NCI-H526 treated with DMSO at 0.1 percent for 48 hours (cell line): ENCODE results near the gene ACER1.
"Not testable (repeated sequence)": the region's sequence is repeated elsewhere in the genome, so short reads cannot be mapped to it uniquely, and the experiment has no call there.

Experiments
- DNase-seq: peaks from one replicate; lab custom pipeline; 2025; lab: John Stamatoyannopoulos, UW

The ACER1 gene

DNA sequence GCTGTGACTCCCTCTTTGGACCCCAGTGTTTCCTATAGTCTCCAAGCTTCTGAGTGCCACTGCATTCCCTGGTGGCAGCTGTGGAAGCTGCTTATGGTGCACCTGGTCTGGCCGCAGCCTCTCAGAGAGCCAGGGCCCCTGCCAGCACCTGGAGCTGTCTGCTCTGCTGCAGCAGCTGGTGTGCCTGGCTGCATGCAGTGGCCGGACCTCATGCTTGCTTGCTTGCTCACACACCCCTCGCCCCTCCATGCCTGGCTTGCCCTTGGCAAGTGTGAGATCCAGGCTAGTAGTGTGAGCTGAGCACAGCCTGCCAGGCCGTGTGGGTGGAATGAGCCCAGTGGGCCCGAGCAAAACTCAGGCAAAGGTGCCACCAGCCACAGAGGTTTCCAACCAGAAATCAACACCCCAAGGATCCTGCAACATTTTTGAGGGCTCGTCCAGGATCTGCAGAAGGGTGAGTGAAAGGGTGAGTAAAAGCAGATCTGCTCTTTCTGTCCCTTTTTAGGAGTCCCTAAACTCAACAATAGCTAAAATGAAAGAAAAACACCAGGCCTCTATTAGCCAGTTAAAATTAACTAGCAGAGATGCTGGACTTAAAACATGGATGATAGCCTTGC, 46.0 kb downstream of the ACER1 start:
- DNase-seq = no peak

DNA sequence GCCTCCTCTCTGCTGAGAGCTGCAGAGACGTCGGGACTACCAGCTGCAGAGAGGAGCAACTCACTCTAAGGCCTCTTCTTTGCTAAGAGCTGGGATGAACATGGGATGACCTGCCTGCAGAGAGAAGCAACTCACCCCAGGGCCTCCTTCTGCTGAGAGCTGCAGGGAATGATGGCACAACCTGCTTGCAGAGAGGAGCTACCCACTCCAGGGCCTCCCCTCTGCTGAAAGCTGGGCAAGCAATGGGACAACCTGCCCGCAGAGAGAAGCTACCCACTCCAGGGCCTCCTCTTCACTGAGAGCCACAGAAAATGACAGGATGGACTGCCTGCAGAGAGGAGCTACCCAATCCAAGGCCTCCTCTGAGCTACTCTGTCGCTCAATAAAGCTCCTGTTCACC, 46.7 kb downstream of the ACER1 start:
- no peak for DNase-seq

DNA sequence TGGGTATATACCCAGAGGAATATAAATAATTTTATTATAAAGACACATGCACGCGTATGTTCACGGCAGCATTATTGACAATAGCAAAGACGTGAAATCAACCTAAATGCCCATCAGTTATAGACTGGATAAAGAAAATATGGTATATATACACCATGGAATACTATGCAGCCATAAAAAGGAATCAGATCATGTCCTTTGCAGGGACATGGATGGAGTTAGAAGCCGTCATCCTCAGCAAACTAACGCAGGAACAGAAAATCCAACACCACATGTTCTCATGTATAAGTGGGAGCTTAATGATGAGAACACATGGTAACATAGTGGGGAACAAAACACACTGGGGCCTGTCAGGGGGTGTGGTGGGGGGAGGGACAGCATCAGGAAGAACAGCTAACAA, 51.0 kb downstream of the ACER1 start:
- DNase-seq = not testable (repeated sequence)

DNA sequence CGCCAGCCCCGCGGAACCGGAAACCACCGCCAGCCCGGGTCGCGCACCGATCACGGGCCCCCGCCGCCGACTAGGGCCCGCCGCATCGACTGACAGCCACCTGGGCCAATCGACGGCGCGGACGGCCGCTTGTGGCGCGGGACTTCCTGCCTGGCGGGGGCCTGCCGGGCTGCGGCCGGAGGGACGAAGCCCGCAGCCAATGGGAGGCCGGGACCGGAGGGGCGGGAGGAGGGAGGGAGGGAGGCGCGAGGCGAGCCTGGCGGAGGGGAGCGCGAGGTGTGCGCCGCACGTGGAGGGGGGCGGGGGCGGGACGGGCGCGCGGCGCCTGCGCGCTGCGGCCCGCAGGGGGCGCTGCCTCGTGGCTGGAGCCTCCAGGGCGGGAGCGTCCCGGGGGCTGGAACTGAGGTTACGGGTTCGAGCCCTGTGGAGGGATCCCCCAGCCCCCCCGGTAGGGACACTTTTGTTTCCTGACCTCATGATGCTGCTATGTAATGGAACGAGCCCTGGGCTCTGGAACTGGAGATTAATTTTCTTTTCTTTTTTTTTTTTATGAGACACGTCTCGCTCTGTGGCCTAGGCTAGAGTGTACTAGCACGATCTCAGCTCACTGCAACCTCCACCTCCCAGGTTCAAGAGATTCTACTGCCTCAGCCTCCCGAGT, 53.4 kb downstream of the ACER1 start, which contains the start of gene MLLT1:
TSS of gene MLLT1 (minus strand) at position 45 of the 661 bp plus-strand sequence. CDS start 191 bp downstream, outside the sequence.
- DNase-seq = peak; percentile 77

DNA sequence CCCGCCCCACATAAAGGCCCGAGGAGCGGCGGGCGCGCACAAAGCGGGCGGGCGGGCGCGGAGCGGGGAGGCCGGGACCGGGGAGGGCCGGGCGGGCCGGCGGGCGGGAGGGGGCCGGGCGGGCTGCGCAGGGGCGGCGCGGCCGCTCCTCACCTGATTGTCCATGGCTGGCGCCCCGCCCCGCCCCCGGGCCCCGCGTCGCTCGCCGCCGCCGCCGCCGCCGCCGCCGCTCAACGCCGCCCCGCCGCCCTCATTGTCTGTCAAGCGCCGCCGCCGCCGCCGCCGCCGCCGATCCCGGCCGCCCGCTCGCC, 53.8 kb downstream of the ACER1 start:
- DNase-seq = no peak

DNA sequence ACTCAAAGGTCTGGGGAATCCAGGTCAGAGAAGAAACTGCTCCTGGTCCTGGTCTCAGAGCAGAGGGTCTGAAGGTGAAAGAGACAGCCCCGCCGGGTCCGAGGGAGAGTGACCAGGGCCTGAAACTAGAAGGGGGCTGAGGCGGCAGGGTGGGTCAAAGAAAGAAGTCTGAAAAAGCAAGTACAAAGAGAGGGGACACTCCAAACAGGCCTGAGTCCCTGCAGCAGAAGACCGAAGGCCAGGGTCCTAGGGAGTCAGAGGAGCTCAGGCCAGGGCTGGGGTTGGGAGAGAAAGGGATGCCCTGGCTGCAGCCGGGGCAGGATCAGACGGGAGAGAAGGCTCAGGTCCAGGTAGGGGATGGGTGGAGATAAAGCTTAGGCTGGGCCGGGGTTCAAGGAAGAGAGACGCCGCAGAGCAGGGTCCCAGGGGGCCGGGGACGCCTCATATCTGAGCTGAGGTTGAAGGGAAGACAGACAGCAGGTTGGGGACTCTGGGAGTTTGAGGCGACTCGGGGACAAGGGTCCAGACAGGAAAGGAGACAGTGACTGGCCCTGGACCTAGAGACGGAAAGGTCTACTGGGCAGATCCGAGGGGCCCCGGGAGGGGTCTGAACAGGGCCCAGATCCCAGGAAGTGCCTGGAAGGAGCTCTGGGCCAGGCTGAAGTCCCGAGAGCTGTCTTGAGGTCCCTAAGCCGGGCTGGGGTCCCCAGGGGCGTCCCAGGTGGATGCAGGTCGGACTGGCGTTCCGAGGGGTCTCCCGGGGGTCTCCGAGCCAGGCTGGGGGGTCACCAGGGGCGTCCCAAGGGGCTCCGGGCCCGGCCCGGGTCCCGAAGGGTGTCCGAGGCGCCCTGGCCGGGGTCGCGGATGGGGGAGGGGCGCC, 54.4 kb downstream of the ACER1 start:
- no peak for DNase-seq

DNA sequence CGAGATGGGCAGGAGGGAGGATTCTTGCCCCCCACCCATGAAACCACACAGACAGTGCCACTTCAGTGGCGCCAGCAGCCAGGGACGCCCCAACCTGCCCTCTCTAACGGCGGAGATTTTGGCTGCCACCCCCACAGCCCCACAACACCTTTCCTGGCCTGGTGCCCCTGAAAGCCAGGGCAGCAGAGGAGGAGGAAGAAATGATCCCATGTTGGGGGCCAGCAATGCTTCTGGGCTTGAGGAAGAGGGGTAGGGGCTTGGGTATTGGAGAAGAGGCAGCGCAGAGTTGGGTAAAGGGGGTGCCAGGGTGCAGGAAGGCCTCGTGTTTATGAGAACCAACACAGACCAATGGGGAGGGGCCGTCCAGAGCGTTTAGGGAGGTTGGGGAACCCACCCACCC, 55.4 kb downstream of the ACER1 start:
- DNase-seq = no peak

DNA sequence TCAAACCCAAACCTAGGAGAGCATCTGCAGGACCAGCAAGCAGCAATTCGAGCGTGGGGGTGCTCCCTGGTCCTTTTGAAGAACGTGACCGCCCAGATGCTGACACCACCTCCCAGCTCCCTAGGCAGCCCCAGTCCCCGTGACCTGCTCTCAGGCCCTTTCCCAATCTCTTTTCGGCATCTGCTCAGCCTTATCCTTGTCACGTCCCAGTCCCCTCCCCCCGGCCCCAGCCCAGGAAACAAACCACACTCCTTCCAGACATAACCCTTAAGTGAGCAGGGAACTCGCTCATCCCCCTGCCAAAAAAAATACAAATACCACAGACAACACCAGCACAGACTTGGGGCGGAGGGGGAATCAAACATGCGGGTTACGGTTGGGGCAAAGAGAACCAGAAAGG, 57.0 kb downstream of the ACER1 start:
- no peak for DNase-seq

DNA sequence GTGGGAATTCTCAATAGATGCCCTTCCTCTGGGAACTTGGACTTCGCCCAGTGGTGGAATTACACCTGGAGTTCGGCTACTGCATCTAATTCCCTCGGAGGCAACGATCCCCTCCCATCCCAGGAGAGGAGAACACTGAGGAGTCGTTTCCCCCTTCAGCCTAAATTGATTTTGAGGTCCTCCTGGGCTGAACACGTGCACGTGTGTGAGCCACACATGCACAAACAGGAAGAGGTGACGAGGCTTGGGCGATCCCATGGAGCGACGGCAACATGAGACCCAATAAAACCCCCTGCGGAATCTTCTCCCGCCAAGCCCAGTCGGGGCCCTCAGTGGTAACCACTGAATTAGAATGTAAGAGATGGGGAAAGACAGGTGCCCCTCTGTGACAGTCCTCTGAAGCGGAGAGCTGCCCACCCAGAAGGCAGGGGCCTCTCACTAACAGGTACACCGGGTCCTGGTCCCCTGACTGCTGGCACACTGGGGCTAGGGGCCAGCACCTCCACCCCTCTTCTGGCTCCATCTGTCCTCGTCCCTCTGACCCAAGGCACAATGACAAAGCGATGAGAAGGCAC, 58.2 kb downstream of the ACER1 start:
- DNase-seq = no peak

DNA sequence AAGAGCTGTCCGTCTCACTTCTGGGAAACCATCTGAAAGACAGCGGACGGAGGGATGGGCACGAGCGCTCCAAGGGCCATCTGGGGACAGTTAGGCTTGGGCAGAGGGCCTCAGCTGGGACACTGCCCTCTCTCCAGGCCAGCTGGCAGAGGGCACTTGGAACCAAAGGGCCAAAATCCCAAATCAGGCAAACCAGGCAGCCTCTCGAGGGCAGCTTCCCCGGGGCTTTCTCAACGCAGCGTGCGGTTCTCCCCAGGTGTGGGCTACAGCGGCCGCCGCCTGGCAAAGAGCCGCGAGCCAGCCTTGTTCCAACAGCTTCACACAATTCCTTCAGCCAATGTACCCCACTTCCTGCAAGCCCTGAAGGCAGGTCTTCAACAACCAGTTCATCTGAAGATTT, 58.7 kb downstream of the ACER1 start:
- DNase-seq = no peak

DNA sequence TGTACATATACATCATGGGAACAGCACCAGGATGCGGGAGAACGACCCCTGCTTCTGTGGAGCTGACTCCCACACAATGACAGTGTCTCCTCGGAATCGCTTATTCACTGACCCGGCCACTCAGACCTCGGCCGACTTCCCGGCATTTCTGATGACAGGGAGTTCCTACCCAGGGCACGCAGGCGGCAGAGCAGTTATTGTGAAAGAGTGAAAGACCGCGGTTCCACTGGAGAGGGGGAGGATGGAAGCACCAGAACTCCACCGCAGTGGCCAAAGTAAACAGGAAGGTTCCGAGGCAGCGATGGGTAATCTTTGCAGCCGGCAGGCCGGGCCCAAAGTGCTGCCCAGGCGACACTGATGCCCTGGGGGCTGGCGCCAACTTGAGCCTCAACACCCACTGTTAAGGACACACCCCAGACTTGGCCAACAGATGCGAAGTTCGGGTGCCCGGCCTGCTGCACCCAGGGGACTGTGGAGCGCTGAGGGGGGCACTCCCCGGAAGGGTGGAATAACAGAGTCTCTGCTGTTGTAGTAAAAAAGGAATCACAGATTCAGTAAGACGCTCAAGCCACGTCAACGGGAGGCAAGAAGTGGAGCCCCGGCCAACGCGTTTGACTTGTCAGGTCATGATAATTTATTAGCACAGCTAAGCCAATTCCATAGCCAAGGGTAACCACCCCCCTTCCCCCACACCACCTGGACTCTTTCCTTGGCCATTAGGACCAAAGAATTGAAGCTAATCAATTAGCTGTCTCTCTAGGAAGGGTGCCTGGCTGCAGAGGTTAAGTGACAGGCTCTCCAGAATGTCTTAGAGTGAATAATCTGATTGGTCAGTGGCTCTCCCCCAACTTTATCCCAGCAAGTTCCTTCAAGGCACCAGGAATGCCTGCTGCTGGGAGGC, 59.5 kb downstream of the ACER1 start:
- no peak for DNase-seq

DNA sequence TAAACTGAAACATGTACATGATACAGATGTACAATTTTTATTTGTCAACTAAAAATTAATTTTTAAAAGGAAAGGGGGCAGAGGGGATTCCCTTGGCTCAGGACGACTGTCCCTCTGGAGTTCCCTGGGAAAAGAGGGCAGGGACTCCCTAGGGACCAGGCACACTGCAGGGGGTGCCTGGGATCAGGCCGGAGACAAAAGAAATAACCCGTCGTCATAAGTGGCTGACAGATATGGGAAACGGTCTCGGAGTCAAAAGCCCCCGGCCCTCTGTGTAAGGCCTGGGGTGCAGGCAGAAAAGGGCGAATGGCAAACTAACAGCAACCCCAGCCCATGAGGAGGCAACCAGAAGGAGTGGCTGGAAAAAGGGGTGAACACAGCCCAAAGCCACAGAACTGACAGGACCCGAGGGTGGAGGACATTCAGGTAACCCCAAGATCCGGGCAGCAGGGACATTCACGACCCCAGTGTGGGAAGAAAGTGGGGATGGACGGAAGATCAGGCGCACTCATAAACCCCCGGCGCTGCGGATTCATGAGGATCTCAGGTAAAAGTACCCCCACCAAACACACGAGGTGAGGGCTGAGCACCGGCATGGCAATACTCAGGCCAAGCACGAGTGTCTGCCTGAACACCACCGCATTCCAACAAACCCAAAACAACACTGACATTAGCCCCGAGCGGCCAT, 60.4 kb downstream of the ACER1 start:
- no peak for DNase-seq

DNA sequence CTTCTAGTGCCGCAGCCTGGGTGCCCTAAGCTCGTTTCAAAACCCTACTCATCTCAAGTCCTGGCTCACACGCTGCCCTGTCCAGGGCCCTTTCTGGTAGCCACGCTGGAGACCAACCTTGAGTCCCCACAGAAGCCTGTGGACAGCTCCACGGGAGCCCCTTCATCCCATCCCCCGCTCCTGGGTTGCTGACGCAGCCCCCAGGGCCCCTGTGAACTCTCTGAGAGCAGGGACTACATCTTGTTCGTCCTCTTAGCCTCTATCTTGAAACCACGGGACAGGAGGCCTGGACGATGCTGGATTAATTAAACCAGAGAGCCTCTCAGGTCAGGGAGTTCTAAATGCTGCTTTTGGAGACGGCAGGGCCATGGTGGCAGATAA, 61.0 kb downstream of the ACER1 start:
- no peak for DNase-seq

DNA sequence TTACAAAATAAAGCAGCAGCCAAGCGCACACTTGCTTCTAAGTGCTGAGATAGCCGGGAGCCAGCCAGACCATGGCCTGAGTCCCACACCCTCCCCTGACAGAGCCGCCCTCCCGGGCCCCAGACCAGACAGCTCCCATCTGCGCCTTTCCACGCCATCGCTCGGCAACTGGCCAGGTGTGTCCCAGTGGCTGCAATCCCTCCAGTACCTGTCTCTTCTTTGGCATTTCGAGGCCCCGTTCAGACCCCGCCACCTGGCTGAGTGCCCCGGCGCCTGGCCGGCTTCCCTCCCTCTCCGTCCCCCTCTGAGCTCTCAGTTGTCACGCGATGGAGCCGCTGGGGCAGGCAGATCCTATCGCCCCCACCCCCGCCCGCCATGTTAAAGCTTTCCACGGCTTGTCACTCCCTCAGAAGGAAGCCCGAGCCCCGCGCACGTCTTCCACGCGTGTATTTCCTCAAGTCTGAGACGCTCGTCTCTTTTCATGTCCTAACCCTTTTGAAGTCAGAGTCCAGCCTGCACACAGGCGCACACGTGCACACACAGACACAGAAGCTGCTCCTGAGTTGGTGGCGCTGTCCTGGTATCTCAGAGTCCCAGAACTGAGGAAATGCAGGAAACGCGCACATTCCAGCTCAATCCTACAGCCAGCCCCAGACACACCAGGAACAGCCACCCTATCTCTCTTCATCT, 61.5 kb downstream of the ACER1 start:
- no peak for DNase-seq

DNA sequence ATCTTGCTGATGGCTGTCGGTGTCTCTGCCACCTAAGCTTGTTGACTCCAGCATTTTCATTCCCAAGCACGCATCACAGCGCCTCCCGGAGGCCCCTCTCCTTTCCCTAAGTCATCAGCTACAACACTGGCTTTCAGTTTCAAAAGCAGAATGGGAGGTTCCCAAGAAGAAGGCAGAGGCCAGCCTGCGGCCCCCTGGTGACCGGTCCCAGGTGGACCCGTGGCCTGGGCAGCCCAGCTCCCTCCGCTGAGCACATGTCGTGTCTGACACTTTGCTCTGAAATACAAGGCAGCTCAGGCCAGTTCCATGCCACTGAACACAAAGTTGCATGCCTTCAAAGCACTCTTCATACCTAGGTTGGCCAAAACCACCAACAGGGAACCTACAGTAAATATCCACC, 62.2 kb downstream of the ACER1 start:
- DNase-seq = no peak

DNA sequence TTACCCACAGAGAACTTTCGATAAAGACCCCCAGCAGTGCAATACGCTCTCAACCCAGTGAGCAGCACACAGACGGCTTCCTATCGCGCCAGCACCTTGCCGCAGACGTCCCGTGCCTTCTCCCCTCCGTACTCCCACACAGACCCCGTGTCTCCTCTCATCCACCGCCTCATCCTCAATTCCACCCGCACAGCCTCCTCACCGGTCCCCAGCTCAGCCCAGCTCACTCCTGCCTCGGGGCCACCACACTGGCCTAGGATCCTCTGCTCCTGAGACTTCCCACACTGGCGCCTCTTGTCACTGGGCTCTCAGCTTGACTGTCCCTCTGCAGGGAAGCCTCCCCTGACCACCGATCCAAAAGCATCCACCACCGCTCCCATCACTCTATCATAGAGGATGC, 62.6 kb downstream of the ACER1 start:
- DNase-seq = no peak

DNA sequence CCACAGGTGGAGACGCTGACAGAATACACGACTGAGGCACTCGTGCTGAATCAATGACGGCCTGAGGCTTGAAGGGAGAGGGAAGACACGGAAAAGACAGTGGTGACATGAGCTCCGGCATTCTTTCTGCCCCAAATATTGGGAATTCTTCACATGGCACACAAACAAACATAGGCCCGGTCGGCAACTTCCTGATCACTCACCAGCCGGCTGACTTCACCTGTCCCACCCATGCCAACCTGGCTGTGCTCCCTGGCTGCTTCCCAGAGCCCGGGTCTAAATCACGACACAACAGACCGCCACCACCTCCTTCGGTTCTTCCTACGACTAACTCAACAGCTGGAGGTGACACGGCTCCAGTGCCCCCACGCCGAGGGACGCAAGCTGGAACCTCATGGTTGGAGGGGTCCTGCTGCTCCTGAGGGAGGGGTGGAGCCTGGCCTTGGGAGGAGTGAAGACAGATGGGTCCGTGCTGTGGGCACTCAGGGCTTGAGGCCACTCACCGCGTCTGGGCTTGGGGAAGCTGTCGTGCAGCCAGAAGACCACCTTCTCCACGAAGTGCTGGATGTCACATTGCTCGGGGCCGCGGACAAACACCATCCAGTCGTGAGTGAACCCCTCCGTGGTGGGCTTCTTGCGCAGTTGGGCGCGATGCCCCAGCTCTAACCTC, 63.2 kb downstream of the ACER1 start:
- no peak for DNase-seq

DNA sequence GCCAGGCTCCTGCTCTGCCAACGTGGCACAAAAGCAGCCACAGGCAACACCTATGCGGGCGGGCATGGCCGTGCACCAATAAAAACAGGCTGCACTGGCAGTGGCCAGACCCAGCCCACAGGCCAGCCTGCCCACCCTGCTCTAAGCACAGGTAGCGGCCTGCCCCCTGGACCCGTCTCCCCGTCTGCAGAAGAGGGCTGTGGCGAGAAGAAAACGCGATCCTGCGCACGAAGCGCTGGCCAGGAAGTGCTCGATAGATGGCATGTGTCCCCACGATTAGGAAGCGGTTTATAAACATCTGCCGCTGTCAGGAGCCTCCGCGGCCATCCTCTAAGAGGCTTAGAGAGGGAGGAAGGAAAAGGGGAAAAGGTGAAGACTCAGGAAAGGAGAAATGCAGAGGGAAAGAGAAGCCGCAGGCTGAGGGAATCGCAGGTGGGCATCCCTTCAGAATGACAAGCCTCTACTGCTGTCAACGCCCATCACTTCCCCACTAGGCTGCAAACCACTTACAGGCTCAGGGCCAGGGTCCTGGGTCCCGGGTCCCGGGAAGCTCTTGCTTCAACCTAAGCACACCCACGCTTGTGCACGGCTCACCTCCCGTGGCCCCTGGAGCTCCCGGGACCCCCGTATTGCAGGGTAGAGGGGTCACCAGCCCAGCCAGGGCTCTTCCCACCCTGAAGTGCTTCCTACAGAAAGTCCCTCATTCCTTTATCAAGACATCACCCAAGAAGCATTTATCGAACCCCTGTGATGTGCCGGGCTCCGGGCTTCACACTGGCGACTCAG, 64.1 kb downstream of the ACER1 start:
- no peak for DNase-seq

DNA sequence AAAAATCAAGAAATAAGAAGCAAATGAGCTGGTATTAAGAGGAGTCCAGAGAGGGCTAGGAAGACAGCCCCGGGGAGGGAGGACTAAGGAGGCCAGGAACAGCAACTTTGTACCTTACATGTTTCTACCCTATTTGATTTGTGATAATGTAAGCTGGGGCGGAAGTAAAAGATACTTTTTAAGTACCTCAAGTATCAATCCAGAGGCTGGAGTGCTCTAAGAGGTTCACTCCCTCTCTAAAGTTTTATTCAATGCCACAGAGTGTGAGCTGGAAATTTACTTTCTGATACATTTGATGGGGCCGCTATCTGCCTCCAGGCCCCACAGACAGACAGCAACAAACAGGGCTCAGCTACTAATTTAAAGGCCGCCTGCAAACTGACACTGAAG, 65.0 kb downstream of the ACER1 start:
- DNase-seq = no peak
